ENCODE measurements around the gene MUC7. TPM values are rescaled to one million over a fixed set of nuclear protein-coding genes. Genes with fewer than 3 reads are reported as not detected.

MUC7 gene
- total and polyA plus RNA-seq, 7 donors: not detected

- TF ChIP-seq CTCF (IDR thresholded peaks at IDR 0.05): no peak
- Histone ChIP-seq H3K27ac (no peak overlapping the region), H3K4me3 (no peak overlapping the region), H3K36me3 (ENCODE audit: insufficient read depth in 1 of 2, low read depth in 1 of 2) (no peaks in the 10 kb centered on the region), H3K4me1 (no peaks in the 10 kb centered on the region), H3K9me3 (no peaks in the 10 kb centered on the region), H3K27me3 (ENCODE audit: insufficient read depth in 3 of 3, low read length in 2 of 3) (no peaks in the 10 kb centered on the region)
- WGBS, 3 donors: 35 to 48% (median 43%) methylated on average over 1 of the region's 1 CpG
- ATAC-seq (no peak), DNase-seq (no peak)
- intact Hi-C loops (cut with DNase I): loop anchor here in 1 of 2 donors (10.0 kb wide), 1 partner anchor 814 kb away; no protein-coding TSS in a partner anchor
These were observed 36.8 kb downstream of the MUC7 start for GRCh38 chr4:70508801-70509200.

DNA sequence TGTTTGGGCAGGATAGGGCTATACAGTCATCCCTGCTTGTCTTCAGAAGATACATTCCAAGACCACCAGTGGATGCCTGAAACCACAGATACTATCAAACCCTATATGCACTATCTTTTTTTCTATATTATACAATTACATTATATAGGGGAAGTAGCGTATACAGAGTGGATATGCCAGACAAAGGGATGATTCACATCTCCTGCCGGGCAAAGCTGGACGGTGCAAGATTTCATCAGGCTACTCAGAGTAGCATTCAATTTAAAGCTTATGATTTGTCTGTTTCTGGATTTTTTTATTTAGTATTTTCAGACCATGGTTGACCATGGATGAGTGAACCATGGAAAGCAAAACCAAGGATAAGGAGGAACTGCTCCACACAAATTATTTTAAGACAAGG, 39.4 kb downstream of the MUC7 start:
- ATAC-seq (no peak), DNase-seq (no peak)
- H3K27me3 ChIP-seq (ENCODE audit: insufficient read depth in 3 of 3, low read length in 2 of 3): no peaks in the 10 kb centered on the region
- intact Hi-C loops (cut with DNase I): no loop called here
- TF ChIP-seq CTCF (IDR thresholded peaks at IDR 0.05): no peak
- H3K9me3 ChIP-seq: no peaks in the 10 kb centered on the region
- no peak overlapping the region for H3K27ac ChIP-seq
- 86 to 96% (median 90%) methylated on average over 3 of the region's 3 CpGs for WGBS, 3 donors
- no peaks in the 10 kb centered on the region for H3K4me1 ChIP-seq
- H3K36me3 ChIP-seq (ENCODE audit: insufficient read depth in 1 of 2, low read depth in 1 of 2): no peaks in the 10 kb centered on the region
- no peak overlapping the region for H3K4me3 ChIP-seq

DNA sequence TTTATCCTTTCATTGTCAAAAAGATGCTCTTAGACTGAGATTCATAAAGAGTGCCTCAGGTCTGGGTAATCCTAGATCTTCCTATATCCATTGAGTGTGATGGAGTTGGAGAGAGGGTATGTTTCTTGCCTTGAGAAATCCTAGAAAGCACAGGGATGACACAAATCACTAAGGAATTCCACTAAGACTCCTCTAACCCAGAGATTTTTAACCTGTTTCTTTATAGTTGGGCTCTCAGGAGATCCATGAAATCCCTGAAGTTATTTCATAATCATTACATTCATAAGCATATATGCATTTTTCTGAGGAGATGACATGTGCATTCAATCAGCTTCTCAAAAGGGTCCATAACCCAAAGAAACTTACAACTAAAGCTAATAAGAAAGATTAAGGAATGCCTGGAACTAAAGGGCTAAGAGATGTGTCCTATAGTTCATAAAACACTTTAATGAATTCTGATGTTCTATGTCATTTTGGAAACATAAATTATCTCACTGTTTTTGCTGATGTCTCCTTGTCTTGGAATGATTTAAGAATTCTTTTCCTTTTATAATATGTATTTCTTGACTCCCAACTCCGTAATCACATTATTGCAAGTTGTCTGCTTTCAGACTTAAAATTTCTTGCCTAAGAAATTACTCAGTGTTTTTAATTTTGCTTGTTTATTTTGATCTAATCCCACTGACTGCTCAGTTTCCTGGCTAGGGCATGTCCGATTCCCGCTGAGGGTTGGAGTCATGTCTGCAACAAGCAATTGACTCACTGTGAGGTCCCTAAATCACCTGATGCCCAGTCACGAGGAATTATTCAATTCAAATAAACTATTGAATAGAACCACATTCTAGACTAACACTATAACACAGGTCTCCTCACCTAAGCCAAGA, 43.6 kb downstream of the MUC7 start:
- no peak overlapping the region for H3K4me3 ChIP-seq
- no peaks in the 10 kb centered on the region for H3K27me3 ChIP-seq (ENCODE audit: insufficient read depth in 3 of 3, low read length in 2 of 3)
- TF ChIP-seq CTCF (IDR thresholded peaks at IDR 0.05): no peak
- no peaks in the 10 kb centered on the region for H3K9me3 ChIP-seq
- intact Hi-C loops (cut with DNase I): no loop called here
- 72 to 78% (median 74%) methylated on average over 4 of the region's 4 CpGs for WGBS, 3 donors
- DNase-seq (no peak), ATAC-seq (no peak)
- no peaks in the 10 kb centered on the region for H3K4me1 ChIP-seq
- H3K27ac ChIP-seq: no peak overlapping the region
- no peaks in the 10 kb centered on the region for H3K36me3 ChIP-seq (ENCODE audit: insufficient read depth in 1 of 2, low read depth in 1 of 2)

DNA sequence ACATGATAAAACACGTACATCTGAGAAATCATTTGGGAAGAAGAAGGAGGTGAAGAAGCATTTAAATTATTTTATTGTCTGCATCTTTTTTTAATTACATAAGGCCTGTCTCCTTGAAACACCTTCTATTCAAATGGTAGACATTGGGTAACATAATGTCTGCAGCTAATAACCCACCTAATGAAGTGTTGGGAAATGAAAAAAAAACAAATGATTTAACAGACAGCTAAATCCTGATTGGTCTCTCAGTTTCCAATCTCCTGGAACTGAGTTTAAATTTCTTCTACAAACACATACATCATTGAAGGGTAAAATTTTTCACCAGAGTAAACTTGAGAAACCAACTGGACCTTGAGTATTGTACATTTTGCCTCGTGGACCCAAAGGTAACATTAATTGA, 46.3 kb downstream of the MUC7 start, which contains the start of gene AMTN:
Gene AMTN (plus strand): TSS at position 301 of the 400 bp plus-strand sequence. CDS start 209 bp downstream, outside the sequence.
- no peak for ATAC-seq
- H3K36me3 ChIP-seq (ENCODE audit: insufficient read depth in 1 of 2, low read depth in 1 of 2): no peaks in the 10 kb centered on the region
- H3K4me1 ChIP-seq: no peaks in the 10 kb centered on the region
- DNase-seq: no peak
- no peak for TF ChIP-seq CTCF (IDR thresholded peaks at IDR 0.05)
- no peak within 1 kb of the TSS for H3K27ac ChIP-seq
- intact Hi-C loops (cut with DNase I): no loop called here
- H3K4me3 ChIP-seq: no peak within 1 kb of the TSS
- no peaks in the 10 kb centered on the region for H3K9me3 ChIP-seq
- H3K27me3 ChIP-seq (ENCODE audit: insufficient read depth in 3 of 3, low read length in 2 of 3): no peaks in the 10 kb centered on the region
- WGBS, 3 donors: 64 to 68% (median 67%) methylated on average over 2 of the region's 2 CpGs
